NCI-H1417 (cell line): ENCODE measurements around the gene TWF2.
A peak's percentile ranks its signal among the peaks of the same experiment; 100 is the strongest.

Source experiments
- DNase-seq, 3 experiments: peaks; one replicate each; lab custom pipeline; 2025; lab: John Stamatoyannopoulos, UW

The TWF2 gene

GRCh38 chr3:52237657-52238172 lies 1.2 kb downstream of the TWF2 start:
- DNase-seq: no peak

- DNase-seq: no peak
Measured at GRCh38 chr3:52237006-52237656, 1.8 kb downstream of the TWF2 start.

GRCh38 chr3:52236424-52236886 lies 2.5 kb downstream of the TWF2 start:
- no peak for DNase-seq

- no peak for DNase-seq
Measured at GRCh38 chr3:52234516-52235447, 4.2 kb downstream of the TWF2 start.

GRCh38 chr3:52233968-52234367 lies 5.0 kb downstream of the TWF2 start:
- no peak for DNase-seq

GRCh38 chr3:52233108-52233591 lies 5.8 kb downstream of the TWF2 start:
- no peak for DNase-seq

GRCh38 chr3:52232279-52233107 lies 6.5 kb downstream of the TWF2 start:
- no peak for DNase-seq

- peak in 2 of 3 experiments; percentile 35 to 50 for DNase-seq
Measured at GRCh38 chr3:52231502-52232278, 7.3 kb downstream of the TWF2 start.

GRCh38 chr3:52230889-52231499 lies 8.0 kb downstream of the TWF2 start:
- no peak for DNase-seq

- no peak for DNase-seq
Measured at GRCh38 chr3:52230461-52230860, 8.5 kb downstream of the TWF2 start.

GRCh38 chr3:52229656-52230055 lies 9.3 kb downstream of the TWF2 start:
- no peak for DNase-seq

- DNase-seq: no peak
Measured at GRCh38 chr3:52228751-52229291, 10.1 kb downstream of the TWF2 start.

- no peak for DNase-seq
Measured at GRCh38 chr3:52228266-52228665, 10.7 kb downstream of the TWF2 start.

GRCh38 chr3:52227766-52228165 lies 11.2 kb downstream of the TWF2 start:
- DNase-seq: no peak

- DNase-seq: no peak
Measured at GRCh38 chr3:52227117-52227516, 11.8 kb downstream of the TWF2 start.

- DNase-seq: no peak
Measured at GRCh38 chr3:52226229-52226817, 12.6 kb downstream of the TWF2 start.

- peak in 1 of 3 experiments; percentile 1 for DNase-seq
Measured at GRCh38 chr3:52225452-52226228, 13.3 kb downstream of the TWF2 start, which contains the start of gene TLR9. TSS of gene TLR9 (minus strand) at chr3:52225645. CDS start at chr3:52225529, 116 bp downstream.

GRCh38 chr3:52223449-52224408 lies 15.2 kb downstream of the TWF2 start:
- DNase-seq: no peak
